GM18498 (cell line): ENCODE measurements around the gene NUDC.
A peak's percentile ranks its signal among the peaks of the same experiment; 100 is the strongest.
"Not testable (repeated sequence)": the region's sequence is repeated elsewhere in the genome, so short reads cannot be mapped to it uniquely, and the experiment has no call there.

Experiments
- ATAC-seq: cut with Tn5 transposase; IDR thresholded peaks from one replicate; pipeline ENCODE4 v1.9.1; 2021; ENCODE audit warnings: mild to moderate bottlenecking, moderate library complexity; ENCODE audit not compliant: unreplicated experiment

Gene NUDC

DNA sequence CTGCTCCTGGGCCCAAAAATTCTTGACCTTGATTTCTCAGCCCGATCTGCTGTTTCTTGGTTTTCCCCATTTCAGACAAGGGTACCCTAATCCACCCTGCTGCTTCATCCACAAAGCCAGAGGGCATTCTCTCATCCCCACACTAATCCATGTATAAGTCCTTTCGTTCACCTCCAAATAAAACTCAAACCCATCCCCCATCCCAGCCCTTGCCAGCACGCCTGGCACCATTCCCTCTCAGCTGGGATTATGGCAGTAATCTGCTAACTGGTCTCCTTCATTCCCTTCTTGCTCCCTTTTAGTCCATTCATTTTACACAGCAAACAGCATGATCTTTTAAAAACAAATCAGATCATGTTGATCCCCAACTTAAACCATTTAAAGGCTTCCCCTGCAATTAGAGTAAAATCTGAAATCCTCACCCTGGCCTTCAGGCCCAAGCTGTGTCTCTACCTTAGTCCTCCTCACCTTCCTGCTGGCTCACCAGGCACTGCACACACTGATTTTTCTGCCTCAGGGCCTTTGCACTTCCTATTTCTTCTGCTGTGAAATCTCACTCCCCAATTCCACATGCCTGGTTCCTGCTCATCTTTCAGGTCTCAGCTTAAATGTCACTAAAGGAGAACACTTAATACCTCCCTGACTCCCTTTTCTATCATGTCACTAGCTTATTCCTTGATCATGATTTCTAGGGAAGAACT lies 59.8 kb downstream of the NUDC start:
- no peak for ATAC-seq

DNA sequence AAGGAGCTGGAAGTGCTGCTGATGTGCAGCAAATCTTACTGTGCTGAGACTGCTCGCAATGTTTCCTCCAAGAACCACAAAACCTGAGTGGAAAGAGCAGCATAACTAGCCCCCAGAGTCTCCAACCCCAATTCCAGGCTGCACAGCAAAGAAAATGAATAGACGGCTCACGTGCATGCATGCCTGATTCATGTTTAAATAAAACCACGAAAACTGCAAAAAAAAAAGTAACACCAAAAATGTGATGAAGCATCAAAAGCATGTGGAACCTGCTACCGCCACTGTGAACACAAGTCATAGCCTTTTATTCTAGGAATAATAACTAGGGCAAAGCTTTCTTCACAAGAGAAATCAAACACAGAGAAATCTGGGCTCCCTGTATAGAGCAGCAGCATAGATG lies 62.3 kb downstream of the NUDC start:
- no peak for ATAC-seq

DNA sequence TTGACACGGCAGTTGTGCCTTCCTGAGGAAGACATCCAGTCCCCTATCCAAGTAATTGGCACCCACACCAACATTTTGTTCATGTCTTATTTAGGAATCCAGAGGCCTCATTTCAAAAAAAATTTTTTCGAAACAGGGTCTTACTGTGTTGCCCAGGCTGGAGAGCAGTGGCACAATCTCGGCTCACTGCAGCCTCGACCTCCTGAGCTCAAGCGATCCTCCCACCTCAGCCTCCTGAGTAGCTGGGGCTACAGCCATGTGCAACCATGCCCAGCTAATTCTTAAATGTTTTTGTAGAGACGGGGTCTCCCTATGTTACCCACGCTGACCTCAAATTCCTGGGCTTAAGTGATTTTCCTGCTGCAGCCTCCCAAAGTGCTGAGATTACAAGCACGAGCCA lies 62.7 kb downstream of the NUDC start:
- no peak for ATAC-seq

DNA sequence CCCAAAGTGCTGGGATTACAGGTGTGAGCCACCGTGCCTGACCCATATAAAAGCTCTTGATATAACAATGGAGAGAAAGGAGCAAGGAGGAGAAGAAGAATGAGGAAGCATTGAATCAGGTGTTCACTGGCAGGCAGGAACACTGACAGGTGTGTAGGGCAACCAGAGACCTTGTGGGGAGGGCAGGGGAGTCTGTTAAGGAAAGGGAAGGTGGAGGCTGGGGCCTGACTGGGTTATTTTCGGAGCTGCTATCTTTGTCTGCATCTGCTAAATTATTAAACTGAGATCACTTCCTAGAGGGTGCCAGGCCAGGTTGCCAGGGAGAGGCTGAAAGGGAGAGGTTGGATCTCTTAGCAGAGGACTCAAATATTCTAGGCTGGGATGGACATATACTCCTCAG lies 65.1 kb downstream of the NUDC start:
- no peak for ATAC-seq

DNA sequence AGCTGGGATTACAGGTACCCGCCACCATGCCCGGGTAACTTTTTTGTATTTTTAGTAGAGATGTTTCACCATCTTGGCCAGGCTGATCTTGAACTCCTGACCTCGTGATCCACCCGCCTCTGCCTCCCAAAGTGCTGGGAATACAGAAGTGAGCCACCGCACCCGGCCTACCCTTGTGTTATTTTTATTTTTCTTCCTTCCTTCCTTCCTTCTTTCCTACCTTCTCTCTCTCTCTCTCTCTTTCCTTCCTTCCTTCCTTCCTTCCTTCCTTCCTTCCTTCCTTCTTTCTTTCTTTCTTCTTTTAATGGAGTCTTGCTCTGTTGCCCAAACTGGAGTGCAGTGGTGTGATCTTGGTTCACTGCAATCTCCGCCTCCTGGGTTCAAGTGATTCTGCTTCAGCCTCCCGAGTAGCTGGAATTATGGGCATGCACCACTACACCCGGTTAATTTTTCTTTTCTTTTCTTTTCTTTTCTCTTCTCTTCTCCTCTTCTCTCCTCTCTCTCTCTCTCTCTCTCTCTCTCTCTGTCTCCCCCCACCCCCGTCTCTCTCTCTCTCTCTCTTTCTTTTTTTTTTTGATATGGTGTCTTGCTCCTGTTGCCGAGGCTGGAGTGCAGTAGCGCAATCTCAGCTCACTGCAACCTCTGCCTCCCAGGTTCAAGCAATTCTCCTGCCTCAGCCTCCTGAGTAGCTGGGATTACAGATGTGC lies 68.0 kb downstream of the NUDC start:
- not testable (repeated sequence) for ATAC-seq

DNA sequence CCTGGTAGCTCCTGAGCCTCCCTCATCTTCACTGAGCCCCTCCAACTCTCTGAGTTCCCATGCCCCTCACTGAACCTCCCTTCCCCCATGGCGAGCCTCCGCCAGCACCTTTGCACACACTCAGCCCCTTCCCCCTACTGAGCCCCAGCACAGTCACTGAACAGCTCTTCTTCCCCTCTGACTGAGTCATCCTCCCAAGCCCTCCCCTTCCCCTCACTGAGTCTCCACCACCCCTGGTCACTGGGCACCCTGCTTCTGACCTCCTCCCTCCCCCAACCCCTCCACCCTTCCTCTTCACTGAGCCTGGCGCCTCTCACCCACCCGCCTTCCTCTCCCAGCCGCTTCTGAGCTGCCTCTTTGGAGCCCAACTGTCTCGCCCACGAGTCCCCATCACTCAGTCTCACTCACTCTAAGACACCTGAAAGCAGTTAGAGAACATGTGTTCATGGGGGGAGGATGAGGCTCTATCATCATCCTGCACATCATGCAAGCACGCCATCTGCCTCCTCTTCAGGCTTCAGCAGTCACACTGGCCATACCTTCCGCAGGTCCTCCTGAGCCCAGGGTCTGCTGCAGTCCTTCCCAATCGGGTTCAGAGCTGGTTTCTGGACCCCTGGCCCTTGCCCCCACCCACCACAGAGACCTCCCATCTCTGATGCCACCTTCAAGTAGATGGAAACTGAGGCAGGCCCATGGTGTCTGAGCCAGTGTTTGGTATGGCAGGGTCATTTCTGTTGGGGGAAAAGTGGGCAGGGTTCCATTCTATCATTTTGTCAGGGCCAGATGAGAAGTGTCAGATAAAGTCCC lies 70.0 kb downstream of the NUDC start:
- no peak for ATAC-seq

DNA sequence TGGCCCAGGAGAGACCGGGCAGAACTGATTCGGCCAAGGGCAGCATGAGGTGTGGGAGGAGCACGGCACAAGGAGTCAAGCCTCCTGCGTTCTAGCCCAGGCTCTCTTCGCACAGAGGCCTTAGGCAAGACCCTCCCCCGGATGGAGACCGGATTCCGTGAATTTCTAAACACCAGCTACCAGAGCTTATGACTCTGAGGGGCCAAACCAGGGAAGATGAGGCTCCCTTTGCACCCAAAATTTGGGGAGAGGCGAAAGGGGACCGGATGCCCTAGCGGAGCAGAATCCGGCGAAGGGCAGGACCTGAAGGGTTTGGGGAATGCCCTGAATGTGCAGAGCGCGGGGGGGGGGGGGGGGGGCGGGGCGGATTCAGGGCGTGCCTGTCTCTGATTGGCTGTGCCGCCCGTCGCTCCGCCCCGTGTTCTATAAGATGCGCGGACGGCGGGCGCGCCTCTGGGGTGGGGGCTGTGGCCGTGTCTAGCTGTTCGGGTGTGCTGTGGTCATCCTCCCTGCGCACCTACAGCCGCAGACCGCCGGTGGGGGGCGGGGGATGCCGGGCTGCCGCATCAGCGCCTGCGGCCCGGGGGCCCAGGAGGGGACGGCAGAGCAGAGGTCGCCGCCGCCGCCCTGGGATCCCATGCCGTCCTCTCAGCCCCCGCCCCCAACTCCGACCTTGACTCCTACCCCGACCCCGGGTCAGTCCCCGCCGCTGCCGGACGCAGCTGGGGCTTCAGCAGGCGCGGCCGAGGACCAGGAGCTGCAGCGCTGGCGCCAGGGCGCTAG lies 71.9 kb downstream of the NUDC start, which contains the start of gene TRNP1:
Gene TRNP1, plus strand, starts transcription at position 456 of the 783 bp plus-strand sequence. Its CDS starts 95 bp downstream, at position 551.
- ATAC-seq = peak; percentile 55

DNA sequence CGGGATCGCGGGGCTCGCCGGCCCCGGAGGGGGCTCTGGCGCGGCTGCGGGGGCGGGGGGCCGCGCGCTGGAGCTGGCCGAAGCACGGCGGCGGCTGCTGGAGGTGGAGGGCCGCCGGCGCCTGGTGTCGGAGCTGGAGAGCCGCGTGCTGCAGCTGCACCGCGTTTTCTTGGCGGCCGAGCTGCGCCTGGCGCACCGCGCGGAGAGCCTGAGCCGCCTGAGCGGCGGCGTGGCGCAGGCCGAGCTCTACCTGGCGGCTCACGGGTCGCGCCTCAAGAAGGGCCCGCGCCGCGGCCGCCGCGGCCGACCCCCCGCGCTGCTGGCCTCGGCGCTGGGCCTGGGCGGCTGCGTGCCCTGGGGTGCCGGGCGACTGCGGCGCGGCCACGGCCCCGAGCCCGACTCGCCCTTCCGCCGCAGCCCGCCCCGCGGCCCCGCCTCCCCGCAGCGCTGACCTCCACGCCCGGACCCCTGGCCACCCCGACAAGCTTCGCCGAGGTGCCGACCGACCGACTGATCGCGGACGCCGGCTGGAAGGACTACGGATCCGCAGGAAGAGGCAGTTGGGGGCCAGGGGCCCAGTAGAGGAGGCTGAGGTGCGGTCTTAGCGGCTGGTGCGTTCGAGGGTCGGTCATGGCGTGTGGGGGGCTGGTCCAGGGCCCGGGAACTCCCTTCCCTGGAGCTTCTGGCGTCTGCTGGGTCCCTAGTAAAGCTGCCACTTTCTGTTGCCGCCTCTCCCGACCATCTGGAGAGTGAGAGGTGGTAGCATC lies 72.7 kb downstream of the NUDC start:
- ATAC-seq = peak; percentile 44

DNA sequence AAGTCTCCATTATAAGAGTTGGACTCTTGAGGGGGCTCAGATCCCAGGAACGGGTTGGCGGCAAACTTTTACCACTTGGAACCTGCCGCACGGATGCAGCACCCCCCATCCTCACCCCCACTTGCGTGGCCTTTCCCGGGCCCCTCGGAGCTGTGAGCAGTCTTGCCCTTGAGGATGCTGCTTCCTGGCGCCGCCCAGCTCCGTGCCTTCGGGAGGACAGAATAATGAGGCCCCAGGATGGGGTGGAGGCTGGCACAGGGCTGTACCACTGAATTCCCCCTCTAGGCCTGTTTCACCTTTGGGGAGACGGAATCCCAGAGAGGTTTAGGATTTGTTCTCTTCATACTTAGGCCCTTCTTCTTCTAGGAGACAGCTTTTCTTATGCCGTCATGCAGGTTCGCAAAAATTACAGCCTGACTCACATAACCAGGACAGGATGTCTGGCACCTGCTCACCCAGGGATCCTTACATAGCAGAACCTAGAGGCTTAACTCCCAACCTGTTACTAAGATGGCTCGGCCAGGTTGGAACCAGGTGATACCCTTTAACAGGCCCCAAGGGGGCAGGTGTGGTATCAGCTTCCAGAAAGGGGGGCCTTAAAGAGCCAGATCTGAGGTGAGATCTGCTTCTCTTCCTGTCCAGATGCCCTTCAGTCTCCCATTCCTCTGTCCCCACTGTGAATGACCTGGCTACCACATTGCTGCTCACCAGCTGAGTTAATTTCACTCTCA lies 73.4 kb downstream of the NUDC start:
- ATAC-seq = no peak

DNA sequence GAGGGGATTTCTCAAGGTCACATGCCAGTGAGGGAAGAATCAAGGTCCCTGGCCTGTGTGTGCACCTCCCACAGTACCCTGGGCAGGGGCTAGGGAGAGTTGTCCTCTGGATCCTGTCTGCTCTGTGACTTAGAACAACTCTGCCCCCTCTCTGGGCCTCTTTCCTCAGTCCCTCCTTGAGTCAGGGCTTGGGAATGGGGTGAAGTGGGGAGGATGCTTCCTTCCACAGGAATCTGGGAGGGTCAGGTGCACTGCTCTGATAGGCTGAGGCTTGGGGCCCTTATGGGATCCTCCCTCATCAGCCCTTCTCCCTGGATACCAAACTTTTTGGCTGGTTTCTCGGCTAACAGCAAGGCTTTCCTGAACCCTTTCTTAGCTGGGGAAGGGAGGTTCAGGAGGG lies 74.5 kb downstream of the NUDC start:
- no peak for ATAC-seq
